Hepatocyte (in vitro differentiated cells): Measurements from ENCODE around the gene MAS1L.

Experiments
- EZH2 ChIP-seq: fragments of 200-600 bp; sonication (generic); IDR thresholded peaks from 2 replicates; pipeline ENCODE4 v1.6.1; 2016; ENCODE audit warnings: antibody characterized with exemption, mild to moderate bottlenecking, borderline replicate concordance
- TF ChIP-seq, protein P1 (sequence below): fragments of 200-600 bp; sonication (generic); IDR thresholded peaks from 2 replicates; pipeline ENCODE4 v1.5.1; 2016; ENCODE audit warnings: antibody characterized with exemption, mild to moderate bottlenecking; ENCODE audit not compliant: poor library complexity

DNA sequence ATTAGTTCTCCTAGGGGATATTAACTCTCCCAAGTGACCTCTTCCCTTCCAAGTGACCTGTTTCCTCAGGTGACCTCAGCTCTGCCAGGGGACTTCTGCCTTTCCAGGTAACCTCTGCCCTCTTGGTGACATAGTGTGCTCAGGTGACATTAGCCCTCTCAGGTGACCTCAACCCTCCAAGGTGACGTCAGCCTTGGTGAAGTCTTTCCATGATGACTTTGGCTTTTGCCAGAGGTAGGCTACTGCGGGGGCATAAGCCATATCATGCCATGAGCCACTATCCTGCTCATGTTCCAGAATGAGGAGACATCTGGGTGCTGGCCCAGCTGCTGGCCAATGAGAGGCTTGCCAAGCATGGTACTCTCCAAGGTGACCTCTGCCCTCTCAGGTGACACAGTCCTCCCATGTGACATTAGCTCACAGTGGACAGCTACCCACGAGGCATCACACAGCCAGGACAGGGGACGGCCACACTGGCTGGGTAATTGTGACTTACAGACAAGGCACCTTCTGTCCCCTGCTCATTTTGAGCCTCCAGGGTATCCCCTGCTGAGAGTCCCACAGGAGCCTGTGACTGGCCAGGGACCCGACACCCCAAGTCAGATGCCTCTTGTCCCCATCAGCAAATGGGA, 40.7 kb upstream of the MAS1L start:
- no peak for TF ChIP-seq EZH2
- TF ChIP-seq, protein P1, sequence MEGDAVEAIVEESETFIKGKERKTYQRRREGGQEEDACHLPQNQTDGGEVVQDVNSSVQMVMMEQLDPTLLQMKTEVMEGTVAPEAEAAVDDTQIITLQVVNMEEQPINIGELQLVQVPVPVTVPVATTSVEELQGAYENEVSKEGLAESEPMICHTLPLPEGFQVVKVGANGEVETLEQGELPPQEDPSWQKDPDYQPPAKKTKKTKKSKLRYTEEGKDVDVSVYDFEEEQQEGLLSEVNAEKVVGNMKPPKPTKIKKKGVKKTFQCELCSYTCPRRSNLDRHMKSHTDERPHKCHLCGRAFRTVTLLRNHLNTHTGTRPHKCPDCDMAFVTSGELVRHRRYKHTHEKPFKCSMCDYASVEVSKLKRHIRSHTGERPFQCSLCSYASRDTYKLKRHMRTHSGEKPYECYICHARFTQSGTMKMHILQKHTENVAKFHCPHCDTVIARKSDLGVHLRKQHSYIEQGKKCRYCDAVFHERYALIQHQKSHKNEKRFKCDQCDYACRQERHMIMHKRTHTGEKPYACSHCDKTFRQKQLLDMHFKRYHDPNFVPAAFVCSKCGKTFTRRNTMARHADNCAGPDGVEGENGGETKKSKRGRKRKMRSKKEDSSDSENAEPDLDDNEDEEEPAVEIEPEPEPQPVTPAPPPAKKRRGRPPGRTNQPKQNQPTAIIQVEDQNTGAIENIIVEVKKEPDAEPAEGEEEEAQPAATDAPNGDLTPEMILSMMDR: no peak
